GM23338 (cell line): Measurements from ENCODE around the gene SRPK2. TPM values are rescaled to one million over a fixed set of nuclear protein-coding genes. Genes with fewer than 3 reads are reported as not detected.

Experiments
- EZH2 ChIP-seq: fragments of 200-600 bp; sonication (generic); IDR thresholded peaks from one replicate; pipeline ENCODE4 v1.8.0; 2017; ENCODE audit warnings: antibody characterized with exemption, mild to moderate bottlenecking, low read depth; ENCODE audit not compliant: unreplicated experiment
- EZH2phosphoT487 ChIP-seq: fragments of 200-600 bp; sonication (generic); IDR thresholded peaks from one replicate; pipeline ENCODE4 v1.8.1; 2018; ENCODE audit warnings: antibody characterized with exemption; ENCODE audit not compliant: unreplicated experiment
- NANOG ChIP-seq: IDR thresholded peaks from 2 replicates; pipeline ENCODE4 v1.6.1; 2016; ENCODE audit warnings: antibody characterized with exemption, borderline replicate concordance
- POLR2AphosphoS5 ChIP-seq: IDR thresholded peaks from 2 replicates; pipeline ENCODE4 v1.6.1; 2016; ENCODE audit warnings: antibody characterized with exemption, low read depth
- REST ChIP-seq: IDR thresholded peaks from one replicate; pipeline ENCODE4 v1.6.1; 2018; ENCODE audit warnings: antibody characterized with exemption; ENCODE audit not compliant: unreplicated experiment
- STAT1 ChIP-seq: IDR thresholded peaks from one replicate; pipeline ENCODE4 v1.6.1; 2016; ENCODE audit warnings: antibody characterized with exemption; ENCODE audit not compliant: unreplicated experiment
- ZNF114 ChIP-seq: fragments of 250-450 bp; sonication (Bioruptor Pico); IDR thresholded peaks from 2 replicates; pipeline ENCODE4 v1.5.0; 2020; ENCODE audit warnings: mild to moderate bottlenecking, moderate library complexity
- ZNF331 ChIP-seq: fragments of 250-450 bp; sonication (Bioruptor Pico); IDR thresholded peaks from 2 replicates; pipeline ENCODE4 v1.5.0; 2020; ENCODE audit warnings: low read depth, mild to moderate bottlenecking, moderate library complexity
- ZNF462 ChIP-seq: fragments of 250-450 bp; sonication (Bioruptor Pico); IDR thresholded peaks from 2 replicates; pipeline ENCODE4 v1.5.0; 2020; ENCODE audit warnings: mild to moderate bottlenecking, moderate library complexity
- polyA plus RNA-seq: library from polyadenylated mRNA; unstranded; fragments of >200 nt; fragmentation: Nextera tagmentation; extraction: Ambion mirVana; gene quantifications from 2 replicates; pipeline ENCODE4 v1.2.1, GENCODE V29; 2016
- total RNA-seq: library from RNA; depleted of rRNA; stranded (reverse); fragments of >200 nt; shearing (Covaris generic); gene quantifications from 2 replicates; pipeline ENCODE4 v1.2.3, GENCODE V29; 2014
- TF ChIP-seq, protein P1 (sequence below): IDR thresholded peaks from 2 replicates; pipeline ENCODE4 v1.6.1; 2016; ENCODE audit warnings: antibody characterized with exemption
- TF ChIP-seq, protein P2 (sequence below), 2 experiments: fragments of 200-600 bp in 1 of 2; sonication (generic) in 1 of 2; conservative IDR thresholded peaks; 2 replicates each; pipeline versions ENCODE4 v1.5.1 to v1.6.1; 2016 to 2017; ENCODE audit warnings: antibody characterized with exemption in 2 of 2, low read depth in 2 of 2, mild to moderate bottlenecking in 2 of 2, moderate library complexity in 1 of 2

SRPK2 gene
- total and polyA plus RNA-seq, 2 experiments from 2014 or later: 66.3 to 91.5 TPM

DNA sequence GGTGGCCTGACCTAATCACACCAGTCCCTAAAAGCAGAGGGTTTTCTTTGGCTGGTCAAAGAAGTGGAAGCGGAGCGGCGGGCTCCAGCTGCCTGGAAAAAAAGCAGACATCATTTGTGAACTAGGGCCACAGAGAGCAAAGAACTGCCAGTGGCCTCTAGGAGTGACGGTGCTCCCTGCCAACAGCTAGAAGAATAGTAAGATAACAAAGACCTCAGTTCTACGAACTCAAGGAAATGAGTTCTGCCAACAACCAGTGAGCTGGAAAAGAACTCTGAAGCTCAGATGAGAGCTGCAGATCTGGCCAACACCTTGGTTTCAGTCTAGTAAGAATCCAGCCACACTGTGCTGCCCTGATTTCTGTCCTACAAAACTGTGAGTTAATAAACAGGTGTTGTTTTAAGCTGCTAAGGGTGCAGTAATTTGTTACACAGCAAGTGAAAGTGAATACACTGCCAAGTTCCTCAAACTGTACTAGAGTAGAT lies 178.0 kb downstream of the SRPK2 start (continued):
- TF ChIP-seq ZNF462 (no peak), EZH2phosphoT487 (no peak), EZH2 (no peak), NANOG (no peak), ZNF331 (CRISPR knock-in tag) (no peak), STAT1 (no peak), REST (no peak), POLR2AphosphoS5 (no peak), ZNF114 (CRISPR knock-in tag) (no peak)
- TF ChIP-seq, protein P1, sequence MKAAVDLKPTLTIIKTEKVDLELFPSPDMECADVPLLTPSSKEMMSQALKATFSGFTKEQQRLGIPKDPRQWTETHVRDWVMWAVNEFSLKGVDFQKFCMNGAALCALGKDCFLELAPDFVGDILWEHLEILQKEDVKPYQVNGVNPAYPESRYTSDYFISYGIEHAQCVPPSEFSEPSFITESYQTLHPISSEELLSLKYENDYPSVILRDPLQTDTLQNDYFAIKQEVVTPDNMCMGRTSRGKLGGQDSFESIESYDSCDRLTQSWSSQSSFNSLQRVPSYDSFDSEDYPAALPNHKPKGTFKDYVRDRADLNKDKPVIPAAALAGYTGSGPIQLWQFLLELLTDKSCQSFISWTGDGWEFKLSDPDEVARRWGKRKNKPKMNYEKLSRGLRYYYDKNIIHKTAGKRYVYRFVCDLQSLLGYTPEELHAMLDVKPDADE: no peak
- TF ChIP-seq, protein P2, sequence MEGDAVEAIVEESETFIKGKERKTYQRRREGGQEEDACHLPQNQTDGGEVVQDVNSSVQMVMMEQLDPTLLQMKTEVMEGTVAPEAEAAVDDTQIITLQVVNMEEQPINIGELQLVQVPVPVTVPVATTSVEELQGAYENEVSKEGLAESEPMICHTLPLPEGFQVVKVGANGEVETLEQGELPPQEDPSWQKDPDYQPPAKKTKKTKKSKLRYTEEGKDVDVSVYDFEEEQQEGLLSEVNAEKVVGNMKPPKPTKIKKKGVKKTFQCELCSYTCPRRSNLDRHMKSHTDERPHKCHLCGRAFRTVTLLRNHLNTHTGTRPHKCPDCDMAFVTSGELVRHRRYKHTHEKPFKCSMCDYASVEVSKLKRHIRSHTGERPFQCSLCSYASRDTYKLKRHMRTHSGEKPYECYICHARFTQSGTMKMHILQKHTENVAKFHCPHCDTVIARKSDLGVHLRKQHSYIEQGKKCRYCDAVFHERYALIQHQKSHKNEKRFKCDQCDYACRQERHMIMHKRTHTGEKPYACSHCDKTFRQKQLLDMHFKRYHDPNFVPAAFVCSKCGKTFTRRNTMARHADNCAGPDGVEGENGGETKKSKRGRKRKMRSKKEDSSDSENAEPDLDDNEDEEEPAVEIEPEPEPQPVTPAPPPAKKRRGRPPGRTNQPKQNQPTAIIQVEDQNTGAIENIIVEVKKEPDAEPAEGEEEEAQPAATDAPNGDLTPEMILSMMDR (conservative IDR thresholded peaks at IDR 0.05; ENCODE audit: low read depth in 2 of 2): no peak
